ENCODE data around the gene TPH2.

Gene TPH2

GRCh38 chr12:72037006-72037795 is 98.6 kb downstream of the TPH2 start:
- DNase-seq = no peak

- no peak for DNase-seq
These were observed 103.2 kb downstream of the TPH2 start for GRCh38 chr12:72041811-72042210.

- no peak for DNase-seq
These were observed 115.0 kb downstream of the TPH2 start for GRCh38 chr12:72053604-72054003.

GRCh38 chr12:72054511-72054910 is 115.9 kb downstream of the TPH2 start:
- no peak for DNase-seq

GRCh38 chr12:72057330-72057914 is 118.8 kb downstream of the TPH2 start:
- DNase-seq = no peak

- DNase-seq = no peak
These were observed 124.4 kb downstream of the TPH2 start for GRCh38 chr12:72063073-72063472.

- DNase-seq = no peak
These were observed 132.4 kb downstream of the TPH2 start for GRCh38 chr12:72071030-72071429.

GRCh38 chr12:72072592-72073212 is 134.1 kb downstream of the TPH2 start:
- no peak for DNase-seq

- no peak for DNase-seq
These were observed 135.4 kb downstream of the TPH2 start for GRCh38 chr12:72074065-72074464.

GRCh38 chr12:72074956-72075355 is 136.3 kb downstream of the TPH2 start:
- no peak for DNase-seq

- no peak for DNase-seq
These were observed 136.8 kb downstream of the TPH2 start for GRCh38 chr12:72075401-72075800.

GRCh38 chr12:72075891-72076557 is 137.4 kb downstream of the TPH2 start:
- DNase-seq = no peak

GRCh38 chr12:72076558-72076915 is 137.9 kb downstream of the TPH2 start:
- DNase-seq = no peak

GRCh38 chr12:72077111-72077820 is 138.6 kb downstream of the TPH2 start:
- DNase-seq = no peak

- no peak for DNase-seq
These were observed 143.1 kb downstream of the TPH2 start for GRCh38 chr12:72081777-72082176.
